ENCODE results near the gene PCDHA1. TPM values are rescaled to one million over a fixed set of nuclear protein-coding genes. Genes with fewer than 3 reads are reported as not detected.

The PCDHA1 gene
- total and polyA plus RNA-seq, 2 of the 13 experiments (the other 11 are each of a cell fraction or from before 2014, with no cell fraction given), result not detected

DNA sequence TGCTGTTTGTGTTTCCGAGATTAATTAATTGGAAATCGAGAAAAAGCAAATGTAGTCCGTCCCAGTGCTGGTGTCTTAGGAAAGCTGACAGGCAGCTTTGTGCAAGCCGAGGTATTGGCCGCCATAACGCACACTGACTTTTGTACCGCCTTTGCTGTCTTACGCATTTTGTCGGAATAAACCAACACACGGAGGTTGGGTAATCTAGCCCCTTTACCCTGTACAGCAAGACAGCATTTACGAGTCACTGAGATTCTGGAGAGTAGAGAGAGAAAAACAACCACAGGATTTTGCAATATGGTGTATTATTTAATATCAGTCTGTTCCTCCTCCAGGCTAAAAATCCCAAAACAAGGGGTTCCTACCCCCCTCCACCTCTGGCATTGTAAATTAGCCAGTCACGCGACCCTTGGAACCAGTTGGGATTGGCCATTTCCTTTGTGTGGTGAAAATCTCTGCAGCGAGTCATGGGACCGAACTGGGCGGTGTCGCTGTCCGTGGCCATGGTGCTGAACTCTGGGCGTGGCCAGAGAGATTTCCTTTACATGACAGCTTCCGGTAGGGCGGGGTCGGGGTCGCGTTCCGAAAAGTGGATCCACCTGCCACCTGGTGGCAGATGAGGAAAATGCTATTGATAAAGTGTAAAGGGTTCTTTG lies 255.0 kb downstream of the PCDHA1 start (continued):
- TF ChIP-seq HMGXB3 (CRISPR knock-in tag; IDR thresholded peaks at IDR 0.05; ENCODE audit: borderline replicate concordance) (no peak), BORCS8-MEF2B (CRISPR knock-in tag; IDR thresholded peaks at IDR 0.05) (peak; percentile 88), PCBP1 (IDR thresholded peaks at IDR 0.05; ENCODE audit: borderline replicate concordance, low read depth, low read length) (no peak), ZNF891 (CRISPR knock-in tag; IDR thresholded peaks at IDR 0.05) (no peak), CREB1 (IDR thresholded peaks at IDR 0.05) (peak; percentile 58; the same call in 1 of the 2 replicates), CREB1 (CRISPR knock-in tag; IDR thresholded peaks at IDR 0.05) (peak; percentile 83), ZNF253 (CRISPR knock-in tag; IDR thresholded peaks at IDR 0.05; ENCODE audit: borderline replicate concordance) (peak; percentile 56; the same call in 1 of the 2 replicates), FUBP1 (CRISPR knock-in tag; IDR thresholded peaks at IDR 0.05; ENCODE audit: borderline replicate concordance) (no peak), FOSL2 (CRISPR knock-in tag; IDR thresholded peaks at IDR 0.05) (peak; percentile 61; the same call in 1 of the 2 replicates), ZSCAN21 (CRISPR knock-in tag; IDR thresholded peaks at IDR 0.05; ENCODE audit: borderline replicate concordance) (no peak), HIVEP1 (CRISPR knock-in tag; IDR thresholded peaks at IDR 0.05) (no peak), MED1 (CRISPR knock-in tag; IDR thresholded peaks at IDR 0.05) (no peak), ESRRA (CRISPR knock-in tag; IDR thresholded peaks at IDR 0.05; ENCODE audit: low read depth) (no peak), GFI1 (CRISPR knock-in tag; IDR thresholded peaks at IDR 0.05; ENCODE audit: borderline replicate concordance) (peak; percentile 43; the same call in 1 of the 2 replicates)
- TF ChIP-seq, protein P1, sequence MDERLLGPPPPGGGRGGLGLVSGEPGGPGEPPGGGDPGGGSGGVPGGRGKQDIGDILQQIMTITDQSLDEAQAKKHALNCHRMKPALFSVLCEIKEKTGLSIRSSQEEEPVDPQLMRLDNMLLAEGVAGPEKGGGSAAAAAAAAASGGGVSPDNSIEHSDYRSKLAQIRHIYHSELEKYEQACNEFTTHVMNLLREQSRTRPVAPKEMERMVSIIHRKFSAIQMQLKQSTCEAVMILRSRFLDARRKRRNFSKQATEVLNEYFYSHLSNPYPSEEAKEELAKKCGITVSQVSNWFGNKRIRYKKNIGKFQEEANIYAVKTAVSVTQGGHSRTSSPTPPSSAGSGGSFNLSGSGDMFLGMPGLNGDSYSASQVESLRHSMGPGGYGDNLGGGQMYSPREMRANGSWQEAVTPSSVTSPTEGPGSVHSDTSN (CRISPR knock-in tag; IDR thresholded peaks at IDR 0.05), result no peak
- TF ChIP-seq, protein P2, sequence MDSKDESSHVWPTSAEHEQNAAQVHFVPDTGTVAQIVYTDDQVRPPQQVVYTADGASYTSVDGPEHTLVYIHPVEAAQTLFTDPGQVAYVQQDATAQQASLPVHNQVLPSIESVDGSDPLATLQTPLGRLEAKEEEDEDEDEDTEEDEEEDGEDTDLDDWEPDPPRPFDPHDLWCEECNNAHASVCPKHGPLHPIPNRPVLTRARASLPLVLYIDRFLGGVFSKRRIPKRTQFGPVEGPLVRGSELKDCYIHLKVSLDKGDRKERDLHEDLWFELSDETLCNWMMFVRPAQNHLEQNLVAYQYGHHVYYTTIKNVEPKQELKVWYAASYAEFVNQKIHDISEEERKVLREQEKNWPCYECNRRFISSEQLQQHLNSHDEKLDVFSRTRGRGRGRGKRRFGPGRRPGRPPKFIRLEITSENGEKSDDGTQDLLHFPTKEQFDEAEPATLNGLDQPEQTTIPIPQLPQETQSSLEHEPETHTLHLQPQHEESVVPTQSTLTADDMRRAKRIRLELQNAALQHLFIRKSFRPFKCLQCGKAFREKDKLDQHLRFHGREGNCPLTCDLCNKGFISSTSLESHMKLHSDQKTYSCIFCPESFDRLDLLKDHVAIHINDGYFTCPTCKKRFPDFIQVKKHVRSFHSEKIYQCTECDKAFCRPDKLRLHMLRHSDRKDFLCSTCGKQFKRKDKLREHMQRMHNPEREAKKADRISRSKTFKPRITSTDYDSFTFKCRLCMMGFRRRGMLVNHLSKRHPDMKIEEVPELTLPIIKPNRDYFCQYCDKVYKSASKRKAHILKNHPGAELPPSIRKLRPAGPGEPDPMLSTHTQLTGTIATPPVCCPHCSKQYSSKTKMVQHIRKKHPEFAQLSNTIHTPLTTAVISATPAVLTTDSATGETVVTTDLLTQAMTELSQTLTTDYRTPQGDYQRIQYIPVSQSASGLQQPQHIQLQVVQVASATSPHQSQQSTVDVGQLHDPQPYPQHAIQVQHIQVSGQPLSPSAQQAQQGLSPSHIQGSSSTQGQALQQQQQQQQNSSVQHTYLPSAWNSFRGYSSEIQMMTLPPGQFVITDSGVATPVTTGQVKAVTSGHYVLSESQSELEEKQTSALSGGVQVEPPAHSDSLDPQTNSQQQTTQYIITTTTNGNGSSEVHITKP (CRISPR knock-in tag; IDR thresholded peaks at IDR 0.05; ENCODE audit: low read depth), result no peak
